ENCODE results near the gene PHRF1. TPM values are rescaled to one million over a fixed set of nuclear protein-coding genes. Genes with fewer than 3 reads are reported as not detected.

Gene PHRF1
- total and polyA plus RNA-seq, 2 donors (not counting 3 experiments of a cell fraction or from before 2014, with no cell fraction given), result 14.2 to 39.4 TPM

- Histone ChIP-seq H3K4me1 (ENCODE audit: control insufficient read depth, extremely low read depth, insufficient read depth, low read length) (no peaks in the 10 kb centered on the region), H3K27me3 (ENCODE audit: control insufficient read depth in 2 of 2, insufficient read depth in 2 of 2, low read length in 2 of 2) (no peaks in the 10 kb centered on the region), H4K20me1 (replicated peaks; ENCODE audit: control insufficient read depth, extremely low read depth, insufficient read depth, low read length) (no peaks in the 10 kb centered on the region), H3K9me3 (replicated peaks; ENCODE audit: control insufficient read depth, insufficient read depth, low read length) (no peaks in the 10 kb centered on the region), H3K9me1 (replicated peaks; ENCODE audit: control insufficient read depth, extremely low read depth, insufficient read depth, low read length) (no peaks in the 10 kb centered on the region), H3K4me3 (replicated peaks in 1 of 3; ENCODE audit: insufficient read depth in 1 of 3, low read depth in 1 of 3, low read length in 3 of 3) (no peak overlapping the region), H3K4me2 (ENCODE audit: insufficient read depth, low read length) (no peak overlapping the region), H3K9ac (replicated peaks; ENCODE audit: extremely low read depth, insufficient read depth, low read length) (no peak overlapping the region), H3K79me2 (ENCODE audit: control insufficient read depth, insufficient read depth, low read length) (no peaks in the 10 kb centered on the region), H3K27ac (ENCODE audit: insufficient read depth, low read depth, low read length) (no peak overlapping the region), H2AFZ (ENCODE audit: low read depth, low read length) (no peak overlapping the region), H3K36me3 (ENCODE audit: control insufficient read depth in 2 of 2, extremely low read depth in 1 of 2, insufficient read depth in 2 of 2, low read length in 2 of 2) (peaks cover 17 to 79% of the 10 kb centered on the region in 2 experiments)
- no peak for TF ChIP-seq POLR2AphosphoS5 (IDR thresholded peaks at IDR 0.05; ENCODE audit: insufficient read depth, low read depth, low read length)
- no peak for TF ChIP-seq MYC (IDR thresholded peaks at IDR 0.05; ENCODE audit: low read depth, low read length)
- no peak for TF ChIP-seq JUN (IDR thresholded peaks at IDR 0.05; ENCODE audit: borderline replicate concordance, insufficient read depth, insufficient read length, low read depth)
- no peak for TF ChIP-seq CTCF (IDR thresholded peaks at IDR 0.05; ENCODE audit: extremely low read depth in 1 of 2, insufficient read depth in 1 of 2, low read depth in 1 of 2, low read length in 2 of 2)
- no peak for TF ChIP-seq POLR2A (IDR thresholded peaks at IDR 0.05; ENCODE audit: low read depth, low read length)
- TF ChIP-seq MAX (IDR thresholded peaks at IDR 0.05; ENCODE audit: insufficient read depth, insufficient read length), result no peak
- TF ChIP-seq EZH2 (IDR thresholded peaks at IDR 0.05; ENCODE audit: borderline replicate concordance, low read depth, low read length, severe bottlenecking), result no peak
- no peak for TF ChIP-seq GATA2 (IDR thresholded peaks at IDR 0.05; ENCODE audit: insufficient read depth, insufficient read length, low read depth, low read length)
- no peak for TF ChIP-seq FOS (IDR thresholded peaks at IDR 0.05; ENCODE audit: borderline replicate concordance, insufficient read depth, low read length)
- BruUV-seq (replicated peaks), result no TSS peak
- ChIA-PET POLR2A (no interaction called here), CTCF (interaction anchor here (0.5 to 1.2 kb wide), 4 partner anchors 20 to 54 kb away, joined by 3 read pairs; partner anchors contain the start of genes DRD4 and PHRF1)
- FAIRE-seq (no peak), DNase-seq (ENCODE audit: low read depth, low spot score) (no peak)
- dilution Hi-C loops (cut with MboI; ENCODE audit: extremely low pct_ligation_motif_present, low sequenced_read_pairs), result no loop called here
- intact Hi-C loops (cut with micrococcal nuclease), result no loop called here
Measured at GRCh38 chr11:607971-608659, 31.8 kb downstream of the PHRF1 start.
